ENCODE results near the gene INPP5D. TPM values are rescaled to one million over a fixed set of nuclear protein-coding genes. Genes with fewer than 3 reads are reported as not detected.

Gene INPP5D
- total and polyA plus RNA-seq, 2 donors (not counting 3 experiments of a cell fraction or from before 2014, with no cell fraction given), result 13.9 to 46.6 TPM

DNA sequence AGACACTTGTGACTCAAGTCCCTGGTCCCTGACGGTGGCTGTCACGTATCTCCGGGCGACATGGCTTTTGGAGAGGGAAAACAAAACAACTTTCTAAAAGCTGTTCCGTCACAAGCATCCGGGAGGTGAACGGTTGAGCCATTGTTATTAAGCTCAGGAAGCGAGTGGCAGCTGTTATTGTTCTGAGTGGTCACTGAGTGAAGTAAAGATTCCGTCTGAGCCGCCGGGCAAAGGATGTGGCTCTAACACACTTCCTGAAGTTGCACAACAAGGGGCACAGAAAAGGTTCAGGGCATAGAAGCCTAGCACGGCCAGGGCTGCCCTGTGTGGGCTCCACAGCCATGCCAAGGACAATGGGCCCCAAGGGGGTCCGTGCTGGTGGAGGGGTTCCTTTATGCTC is 24.3 kb downstream of the INPP5D start:
- ChIA-PET POLR2A (interaction anchor here (0.6 to 0.7 kb wide), 2 partner anchors 11 to 245 kb away, joined by 3 read pairs; no protein-coding TSS in a partner anchor), CTCF (interaction anchor here (0.9 to 4.6 kb wide), 6 partner anchors 13 to 33 kb away, joined by 3 to 30 read pairs (median 4); partner anchors contain the start of gene INPP5D)
- Histone ChIP-seq H3K9me1 (replicated peaks; ENCODE audit: control insufficient read depth, extremely low read depth, insufficient read depth, low read length) (no peaks in the 10 kb centered on the region), H3K79me2 (ENCODE audit: control insufficient read depth, insufficient read depth, low read length) (no peaks in the 10 kb centered on the region), H3K27ac (ENCODE audit: insufficient read depth, low read depth, low read length) (peak overlapping the region; percentile 94), H3K27me3 (ENCODE audit: control insufficient read depth in 2 of 2, insufficient read depth in 2 of 2, low read length in 2 of 2) (no peaks in the 10 kb centered on the region), H3K4me1 (ENCODE audit: control insufficient read depth, extremely low read depth, insufficient read depth, low read length) (peaks cover 40% of the 10 kb centered on the region), H3K9ac (replicated peaks; ENCODE audit: extremely low read depth, insufficient read depth, low read length) (peak overlapping the region; percentile 68), H3K4me3 (replicated peaks in 1 of 3; ENCODE audit: insufficient read depth in 1 of 3, low read depth in 1 of 3, low read length in 3 of 3) (peak overlapping the region in 1 of 3 experiments; percentile 3), H3K9me3 (replicated peaks; ENCODE audit: control insufficient read depth, insufficient read depth, low read length) (no peaks in the 10 kb centered on the region), H4K20me1 (replicated peaks; ENCODE audit: control insufficient read depth, extremely low read depth, insufficient read depth, low read length) (no peaks in the 10 kb centered on the region), H3K36me3 (ENCODE audit: control insufficient read depth in 2 of 2, extremely low read depth in 1 of 2, insufficient read depth in 2 of 2, low read length in 2 of 2) (peaks cover 0 to 22% of the 10 kb centered on the region in 2 experiments), H3K4me2 (ENCODE audit: insufficient read depth, low read length) (peak overlapping the region; percentile 62), H2AFZ (ENCODE audit: low read depth, low read length) (no peak overlapping the region)
- FAIRE-seq (peak; percentile 99), DNase-seq (ENCODE audit: low read depth, low spot score) (peak; percentile 96)
- TF ChIP-seq MYC (IDR thresholded peaks at IDR 0.05; ENCODE audit: low read depth, low read length), result no peak
- no peak for TF ChIP-seq EZH2 (IDR thresholded peaks at IDR 0.05; ENCODE audit: borderline replicate concordance, low read depth, low read length, severe bottlenecking)
- TF ChIP-seq POLR2AphosphoS5 (IDR thresholded peaks at IDR 0.05; ENCODE audit: insufficient read depth, low read depth, low read length), result peak; percentile 87
- TF ChIP-seq JUN (IDR thresholded peaks at IDR 0.05; ENCODE audit: borderline replicate concordance, insufficient read depth, insufficient read length, low read depth), result no peak
- TF ChIP-seq, protein P1, sequence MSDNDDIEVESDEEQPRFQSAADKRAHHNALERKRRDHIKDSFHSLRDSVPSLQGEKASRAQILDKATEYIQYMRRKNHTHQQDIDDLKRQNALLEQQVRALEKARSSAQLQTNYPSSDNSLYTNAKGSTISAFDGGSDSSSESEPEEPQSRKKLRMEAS (IDR thresholded peaks at IDR 0.05; ENCODE audit: insufficient read depth, insufficient read length), result no peak
- TF ChIP-seq, protein P2, sequence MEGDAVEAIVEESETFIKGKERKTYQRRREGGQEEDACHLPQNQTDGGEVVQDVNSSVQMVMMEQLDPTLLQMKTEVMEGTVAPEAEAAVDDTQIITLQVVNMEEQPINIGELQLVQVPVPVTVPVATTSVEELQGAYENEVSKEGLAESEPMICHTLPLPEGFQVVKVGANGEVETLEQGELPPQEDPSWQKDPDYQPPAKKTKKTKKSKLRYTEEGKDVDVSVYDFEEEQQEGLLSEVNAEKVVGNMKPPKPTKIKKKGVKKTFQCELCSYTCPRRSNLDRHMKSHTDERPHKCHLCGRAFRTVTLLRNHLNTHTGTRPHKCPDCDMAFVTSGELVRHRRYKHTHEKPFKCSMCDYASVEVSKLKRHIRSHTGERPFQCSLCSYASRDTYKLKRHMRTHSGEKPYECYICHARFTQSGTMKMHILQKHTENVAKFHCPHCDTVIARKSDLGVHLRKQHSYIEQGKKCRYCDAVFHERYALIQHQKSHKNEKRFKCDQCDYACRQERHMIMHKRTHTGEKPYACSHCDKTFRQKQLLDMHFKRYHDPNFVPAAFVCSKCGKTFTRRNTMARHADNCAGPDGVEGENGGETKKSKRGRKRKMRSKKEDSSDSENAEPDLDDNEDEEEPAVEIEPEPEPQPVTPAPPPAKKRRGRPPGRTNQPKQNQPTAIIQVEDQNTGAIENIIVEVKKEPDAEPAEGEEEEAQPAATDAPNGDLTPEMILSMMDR (IDR thresholded peaks at IDR 0.05; ENCODE audit: extremely low read depth in 1 of 2, insufficient read depth in 1 of 2, low read depth in 1 of 2, low read length in 2 of 2), result no peak
- TF ChIP-seq POLR2A (IDR thresholded peaks at IDR 0.05; ENCODE audit: low read depth, low read length), result peak; percentile 42
- peak; percentile 7 for TF ChIP-seq FOS (IDR thresholded peaks at IDR 0.05; ENCODE audit: borderline replicate concordance, insufficient read depth, low read length)
- TF ChIP-seq GATA2 (IDR thresholded peaks at IDR 0.05; ENCODE audit: insufficient read depth, insufficient read length, low read depth, low read length), result peak; percentile 63
- intact Hi-C loops (cut with micrococcal nuclease), result loop anchor here (1.0 to 10.0 kb wide), 3 partner anchors 23 to 330 kb away; partner anchors contain the start of gene ATG16L1
- dilution Hi-C loops (cut with MboI; ENCODE audit: extremely low pct_ligation_motif_present, low sequenced_read_pairs), result no loop called here
- no TSS peak for BruUV-seq (replicated peaks)

Measured in endothelial cell of umbilical vein (primary cell).